ENCODE results near the gene PCDH9. TPM values are rescaled to one million over a fixed set of nuclear protein-coding genes. Genes with fewer than 3 reads are reported as not detected.

The PCDH9 gene
- total and polyA plus RNA-seq, 2 of the 4 experiments (the other 2 are of a cell fraction), result 2.2 to 10.2 TPM

- H4K5ac ChIP-seq (ENCODE audit: low read depth, low read length), result no peak overlapping the region
- no peak overlapping the region for H3K27ac ChIP-seq (ENCODE audit: insufficient read depth, low read length)
- no peak overlapping the region for H3K4me3 ChIP-seq (ENCODE audit: insufficient read depth, low read depth, low read length)
- in situ Hi-C loops (cut with MboI; ENCODE audit: low sequenced_read_pairs), result no loop called here
- H3K4me1 ChIP-seq (ENCODE audit: control insufficient read depth, insufficient read depth, low read length), result no peaks in the 10 kb centered on the region
- no peak overlapping the region for H2BK120ac ChIP-seq (ENCODE audit: low read depth, low read length)
- no TSS peak for BruUV-seq (replicated peaks)
- no peak overlapping the region for H2AK5ac ChIP-seq (ENCODE audit: low read depth, low read length)
- H3K9me1 ChIP-seq (ENCODE audit: insufficient read depth, low read length), result peaks cover 2% of the 10 kb centered on the region; the same call in 1 of the 2 replicates
- H2BK20ac ChIP-seq (ENCODE audit: low read depth, low read length), result no peak overlapping the region
- H2BK15ac ChIP-seq (ENCODE audit: low read depth, low read length), result no peak overlapping the region
- no peak overlapping the region for H3K9ac ChIP-seq (ENCODE audit: low read depth, low read length)
- H3K4me2 ChIP-seq (ENCODE audit: low read depth, low read length), result no peak overlapping the region
- no peak overlapping the region for H3K18ac ChIP-seq (ENCODE audit: low read depth, low read length)
- H3K79me1 ChIP-seq (ENCODE audit: low read depth in 1 of 2, low read length in 2 of 2), result no peaks in the 10 kb centered on the region
- H3K9me3 ChIP-seq (ENCODE audit: control insufficient read depth, insufficient read depth, low read length), result no peaks in the 10 kb centered on the region
- H3K36me3 ChIP-seq (ENCODE audit: control insufficient read depth, insufficient read depth, low read length), result no peaks in the 10 kb centered on the region
- TF ChIP-seq SMC3 (IDR thresholded peaks at IDR 0.05; ENCODE audit: low read depth, low read length) (no peak), CTCF (conservative IDR thresholded peaks at IDR 0.05; ENCODE audit: low read depth, low read length) (no peak), NFE2L2 (IDR thresholded peaks at IDR 0.05; ENCODE audit: low read depth, low read length) (no peak), RCOR1 (IDR thresholded peaks at IDR 0.05; ENCODE audit: insufficient replicate concordance, low read length) (no peak), CEBPB (IDR thresholded peaks at IDR 0.05; ENCODE audit: low read depth, low read length) (no peak), RAD21 (IDR thresholded peaks at IDR 0.05; ENCODE audit: low read length) (no peak), BHLHE40 (IDR thresholded peaks at IDR 0.05; ENCODE audit: low read depth, low read length) (no peak), FOS (IDR thresholded peaks at IDR 0.05; ENCODE audit: low read depth, low read length) (no peak), USF2 (IDR thresholded peaks at IDR 0.05; ENCODE audit: low read depth, low read length) (no peak), POLR2A (IDR thresholded peaks at IDR 0.05; ENCODE audit: low read depth, low read length) (no peak), ELK1 (IDR thresholded peaks at IDR 0.05; ENCODE audit: borderline replicate concordance, low read depth, low read length) (no peak), MAZ (IDR thresholded peaks at IDR 0.05; ENCODE audit: borderline replicate concordance, low read depth, low read length) (no peak), MXI1 (IDR thresholded peaks at IDR 0.05; ENCODE audit: borderline replicate concordance, low read depth, low read length) (no peak), CHD1 (IDR thresholded peaks at IDR 0.05; ENCODE audit: low read depth, low read length) (no peak), MAFK (IDR thresholded peaks at IDR 0.05; ENCODE audit: low read depth, low read length) (no peak), RFX5 (IDR thresholded peaks at IDR 0.05; ENCODE audit: low read depth, low read length) (no peak)
- H2BK5ac ChIP-seq (ENCODE audit: low read depth, low read length, poor library complexity, severe bottlenecking), result no peak overlapping the region
- ChIA-PET CTCF (interaction anchor here (0.7 kb wide), 1 partner anchor 432 kb away, joined by 9 read pairs; no protein-coding TSS in a partner anchor), POLR2A (ENCODE audit: unreplicated experiment) (no interaction called here)
- DNase-seq, result no peak
- H3K23ac ChIP-seq (ENCODE audit: low read depth, low read length), result no peak overlapping the region
- intact Hi-C loops (cut with micrococcal nuclease), result no loop called here
- H4K8ac ChIP-seq (ENCODE audit: low read depth in 2 of 2, low read length in 2 of 2), result no peak overlapping the region
- H4K20me1 ChIP-seq (ENCODE audit: insufficient read depth, low read length), result no peaks in the 10 kb centered on the region
- no peak overlapping the region for H2AK9ac ChIP-seq (replicated peaks; ENCODE audit: low read depth, low read length, poor library complexity)
- no peak overlapping the region for H3K4ac ChIP-seq (ENCODE audit: low read depth, low read length)
- H2AFZ ChIP-seq (replicated peaks; ENCODE audit: low read length, poor library complexity), result no peak overlapping the region
- no peak overlapping the region for H3K56ac ChIP-seq (ENCODE audit: extremely low read depth, insufficient read depth, low read length)
- no peak for ATAC-seq (ENCODE audit: low read depth)
- no peak overlapping the region for H4K91ac ChIP-seq (ENCODE audit: insufficient read depth, low read depth, low read length)
- no peak overlapping the region for H3K14ac ChIP-seq (replicated peaks; ENCODE audit: low read depth, low read length)
- dilution Hi-C loops (cut with HindIII; ENCODE audit: low sequenced_read_pairs, unreplicated experiment), result no loop called here
- no peaks in the 10 kb centered on the region for H3K27me3 ChIP-seq (ENCODE audit: control insufficient read depth, insufficient read depth, low read length)
Measured at GRCh38 chr13:66429156-66429555, 801.0 kb downstream of the PCDH9 start.

Measured in IMR-90 (cell line).